ENCODE measurements around the gene TMPRSS13.

Gene TMPRSS13

DNA sequence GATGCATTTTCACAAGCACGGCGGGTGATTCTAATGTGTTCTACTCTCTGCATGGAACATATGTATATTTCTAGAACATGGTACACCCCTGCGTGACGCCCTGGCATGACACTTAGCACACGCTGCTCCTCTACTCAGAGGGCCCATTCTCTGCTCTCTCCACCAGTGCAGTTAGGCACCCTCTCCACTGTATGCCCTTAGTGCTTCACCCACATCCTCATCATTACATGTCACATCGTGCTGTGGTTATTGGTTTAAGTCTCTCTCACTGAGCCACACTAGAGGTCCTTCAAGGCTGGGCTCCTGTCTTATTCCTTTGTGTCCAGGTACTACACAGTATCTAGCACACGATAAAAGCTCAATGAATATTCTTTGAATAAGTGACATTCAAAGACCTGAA is 16.7 kb downstream of the TMPRSS13 start:
- no peak for DNase-seq (ENCODE audit: low read depth)

DNA sequence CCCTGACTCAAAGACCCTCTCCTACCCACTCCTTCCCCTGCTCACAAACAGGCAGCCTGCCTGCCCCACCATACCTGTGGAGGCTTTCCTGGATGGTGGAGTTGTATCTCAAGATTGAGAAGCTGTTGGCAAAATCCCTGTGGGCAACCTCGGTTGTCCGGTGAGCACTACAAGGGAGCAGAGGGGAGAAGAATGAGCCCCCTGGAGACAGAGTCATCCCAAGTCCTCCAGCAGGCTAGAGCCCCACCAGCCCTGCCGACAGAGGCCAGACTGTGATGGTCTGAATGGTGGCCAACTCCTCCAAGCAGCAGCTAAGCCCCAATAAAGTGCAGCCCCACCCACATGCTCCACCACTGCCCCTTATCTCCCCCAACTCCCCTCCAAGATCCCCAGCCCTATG is 17.5 kb downstream of the TMPRSS13 start:
- DNase-seq (ENCODE audit: low read depth) = no peak

DNA sequence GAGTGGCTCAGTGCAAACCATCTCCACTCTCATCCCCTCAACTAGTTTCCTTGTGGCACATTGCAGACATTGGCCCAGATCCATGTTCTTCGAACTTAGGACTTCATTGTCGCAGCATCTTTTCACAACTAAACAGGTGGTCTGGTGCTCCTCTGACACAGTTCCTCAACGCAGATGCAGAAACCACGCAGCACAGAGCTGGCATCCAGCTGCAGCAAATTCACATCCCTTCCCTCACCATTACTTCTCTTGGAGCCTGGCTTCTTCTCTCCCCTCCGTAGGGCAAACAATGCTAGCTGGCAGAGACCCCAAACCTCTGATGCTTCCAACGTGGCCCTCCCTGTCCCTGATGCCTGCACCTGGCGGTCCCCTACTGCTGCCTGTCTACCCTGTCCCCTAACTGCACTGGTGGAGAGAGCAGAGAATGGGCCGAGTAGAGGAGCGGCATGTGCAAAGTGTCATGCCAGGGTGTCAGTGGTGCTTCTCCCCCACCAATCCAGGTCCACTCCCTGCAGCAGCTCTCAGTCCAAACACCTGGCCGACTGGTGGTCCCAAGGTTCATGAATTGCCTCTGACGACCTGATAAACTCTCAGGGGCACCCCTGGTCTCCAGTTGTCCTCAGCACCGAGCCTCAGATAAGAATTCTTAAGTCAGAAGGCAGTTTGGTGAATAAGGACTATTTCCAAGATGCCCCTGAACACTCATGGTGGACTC is 18.1 kb downstream of the TMPRSS13 start:
- no peak for DNase-seq (ENCODE audit: low read depth)

DNA sequence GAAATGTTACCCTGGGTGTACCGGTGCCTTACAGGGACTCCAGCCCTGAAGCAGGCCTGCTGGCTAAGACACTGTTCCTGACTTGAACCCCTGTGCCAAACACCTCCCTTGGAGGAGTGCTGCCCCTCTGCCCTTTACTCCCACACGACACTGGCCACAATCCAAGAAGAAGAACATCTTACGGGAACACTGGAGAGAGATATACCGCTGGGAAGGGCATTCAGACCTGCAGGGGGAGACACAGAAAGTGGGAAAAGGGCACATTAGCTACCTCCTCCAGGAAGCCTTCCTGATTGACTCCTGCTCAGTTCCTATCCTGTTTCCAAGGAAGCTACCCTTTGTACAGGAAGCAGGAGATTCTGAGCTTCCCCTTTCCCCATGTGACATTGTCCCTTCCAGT is 18.7 kb downstream of the TMPRSS13 start:
- DNase-seq (ENCODE audit: low read depth) = no peak

DNA sequence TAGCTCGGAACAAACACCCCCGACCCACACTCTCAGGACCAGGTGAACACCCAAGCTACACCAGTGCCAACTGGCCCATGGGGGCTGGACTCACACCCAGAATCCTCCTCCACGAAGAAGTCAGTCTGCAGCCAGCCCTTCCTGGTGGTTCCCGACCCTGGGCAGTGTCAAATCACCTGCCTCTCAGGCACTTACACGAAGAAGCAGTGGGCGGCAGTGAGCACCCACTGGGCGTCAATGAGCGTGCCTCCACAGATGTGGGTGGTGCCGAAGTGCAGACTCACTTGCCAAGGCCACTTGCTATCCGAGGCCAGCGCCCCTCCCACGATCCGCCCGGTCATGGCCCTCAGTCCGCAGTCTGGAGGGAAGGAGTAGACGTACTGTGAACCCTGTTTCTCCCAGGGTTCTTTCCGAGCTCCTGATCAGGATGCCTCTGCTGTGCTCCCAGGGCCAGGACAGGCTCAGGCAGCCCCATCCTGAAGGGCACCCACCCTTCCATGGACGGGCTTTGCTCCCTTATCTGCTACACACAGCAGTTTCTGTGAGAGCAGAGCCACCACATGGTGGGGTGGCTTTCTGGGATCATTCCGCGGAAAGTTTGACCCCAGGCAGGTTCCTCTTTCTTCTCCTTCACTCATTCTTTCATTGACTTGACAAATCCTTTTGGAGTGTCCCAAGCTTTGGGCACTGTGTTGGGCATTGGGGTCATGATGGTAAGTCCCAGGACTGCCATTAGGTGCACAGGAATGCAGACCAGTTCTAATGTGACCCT is 19.4 kb downstream of the TMPRSS13 start:
- DNase-seq (ENCODE audit: low read depth) = no peak

DNA sequence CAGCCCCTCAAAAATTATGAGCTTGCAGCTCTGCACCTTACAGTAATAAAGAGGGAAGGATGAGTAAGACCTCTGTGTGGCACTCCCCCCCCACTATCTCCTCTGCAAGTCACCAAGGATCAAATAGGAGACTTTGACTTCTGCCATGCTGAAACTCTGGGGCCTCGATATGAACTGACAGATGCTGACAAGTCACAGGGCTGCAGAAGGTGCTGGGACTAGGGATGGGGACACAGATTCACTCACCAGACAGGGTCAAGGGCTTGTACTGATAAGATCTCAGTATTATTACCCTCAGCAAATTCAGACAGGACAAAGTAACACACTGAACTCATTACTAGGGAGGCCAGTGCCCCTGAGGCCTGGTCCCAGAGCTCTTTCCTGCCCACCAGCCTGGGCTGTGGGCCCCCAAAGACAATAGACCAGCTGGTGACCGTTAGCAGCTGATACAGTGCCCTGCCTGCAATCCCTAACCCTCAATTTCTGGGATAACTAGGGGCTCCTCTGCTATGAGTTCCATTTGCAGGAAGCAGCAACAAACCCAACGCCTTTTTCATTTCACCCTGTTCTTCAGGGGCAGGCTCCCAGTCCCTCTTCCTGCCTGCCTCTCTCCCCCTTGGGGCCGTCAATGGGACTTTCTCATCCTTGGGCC is 20.1 kb downstream of the TMPRSS13 start:
- DNase-seq (ENCODE audit: low read depth) = no peak

DNA sequence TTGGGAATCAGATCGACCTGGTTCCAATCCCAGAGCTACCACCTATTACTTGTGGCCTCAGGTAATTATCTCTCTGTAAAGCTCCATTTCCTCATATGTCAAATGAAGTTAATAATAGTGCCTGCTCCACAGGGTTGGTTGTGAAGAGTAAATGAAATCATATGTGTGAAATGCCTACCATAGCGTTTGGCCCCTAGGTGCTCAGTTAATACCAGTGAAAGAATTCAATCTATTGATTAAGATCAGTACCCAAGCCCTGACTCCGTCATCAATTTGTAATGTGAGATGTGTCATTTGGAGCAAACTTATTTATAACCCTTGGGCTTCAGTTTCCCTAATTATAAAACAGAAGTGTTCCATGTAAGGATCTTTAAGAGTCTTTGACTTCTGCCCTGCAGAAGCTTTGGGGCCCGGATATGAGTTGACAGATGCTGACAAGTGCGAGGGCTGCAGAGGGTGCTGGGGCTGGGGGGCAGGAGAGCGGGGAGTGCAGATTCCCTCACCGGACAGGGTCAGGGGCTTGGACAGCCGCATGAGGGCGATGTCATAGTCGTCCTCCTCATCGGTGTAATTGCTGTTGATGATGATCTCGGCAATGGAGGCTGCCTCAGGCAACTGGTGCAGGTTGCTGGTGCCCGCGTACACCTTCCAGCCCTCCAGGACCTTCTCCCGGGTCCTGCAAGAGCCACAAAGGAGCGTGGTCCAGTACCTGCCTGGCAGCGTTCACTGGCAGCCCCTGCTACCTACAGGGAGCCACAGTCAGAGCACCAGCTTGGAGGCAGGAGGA is 20.9 kb downstream of the TMPRSS13 start:
- DNase-seq (ENCODE audit: low read depth) = no peak

DNA sequence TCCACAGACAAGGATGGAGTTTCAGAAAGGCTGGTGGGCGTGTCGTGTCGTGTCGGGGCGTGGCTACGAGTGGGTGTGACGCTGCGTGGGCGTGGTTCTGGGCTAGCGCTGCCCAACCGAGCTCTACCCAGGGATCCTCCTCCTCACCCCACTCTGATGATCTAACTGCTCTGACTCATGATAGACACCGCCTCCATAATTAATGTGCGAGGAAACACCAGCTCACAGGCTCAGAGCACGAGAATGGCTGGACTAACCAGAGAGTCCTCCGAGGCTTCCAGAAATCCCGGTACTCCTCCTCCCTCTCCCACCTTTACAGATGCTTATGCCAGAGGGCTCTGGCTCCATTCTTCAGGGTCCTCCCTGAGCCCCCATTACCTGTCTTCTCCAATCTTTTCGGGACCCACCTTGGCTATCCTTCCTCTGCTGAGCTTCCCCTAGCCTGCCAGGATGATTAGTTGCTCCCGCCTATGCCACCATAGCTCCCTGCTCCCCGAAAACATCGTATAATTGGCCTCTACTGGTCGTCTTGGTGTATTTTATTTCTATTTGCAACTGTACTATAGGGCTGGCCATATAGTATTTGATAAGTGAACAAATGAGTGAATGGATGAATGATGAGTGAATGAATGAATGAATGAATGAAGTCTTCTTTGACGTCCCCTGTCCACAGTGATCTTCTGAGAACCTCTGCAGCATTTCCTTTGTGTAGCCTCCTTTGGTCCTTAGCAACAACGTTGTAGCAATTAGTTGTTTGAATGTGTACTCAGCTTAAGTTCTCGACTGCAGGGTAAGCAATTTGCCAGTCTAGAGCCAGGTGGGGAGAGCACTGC is 21.7 kb downstream of the TMPRSS13 start:
- peak; percentile 94 for DNase-seq (ENCODE audit: low read depth)

DNA sequence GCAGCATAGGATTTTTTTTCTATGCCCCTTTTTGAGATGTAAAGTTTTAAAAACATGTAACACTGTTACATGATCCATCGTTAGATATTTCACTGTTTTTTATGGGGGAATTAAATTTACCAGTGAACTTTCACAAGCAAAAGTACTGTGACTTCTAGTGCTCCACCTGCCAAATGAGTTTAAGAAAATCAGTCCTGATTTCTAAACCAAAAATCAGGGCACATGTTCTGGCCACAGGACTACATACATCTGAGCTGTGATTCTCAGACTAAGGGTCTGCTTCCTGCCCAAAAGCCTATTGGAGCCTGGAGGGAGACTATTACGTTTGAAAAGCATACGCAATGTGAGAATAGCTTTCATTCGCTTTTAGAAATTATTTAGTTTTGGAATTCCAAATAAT is 22.5 kb downstream of the TMPRSS13 start:
- DNase-seq (ENCODE audit: low read depth) = no peak

DNA sequence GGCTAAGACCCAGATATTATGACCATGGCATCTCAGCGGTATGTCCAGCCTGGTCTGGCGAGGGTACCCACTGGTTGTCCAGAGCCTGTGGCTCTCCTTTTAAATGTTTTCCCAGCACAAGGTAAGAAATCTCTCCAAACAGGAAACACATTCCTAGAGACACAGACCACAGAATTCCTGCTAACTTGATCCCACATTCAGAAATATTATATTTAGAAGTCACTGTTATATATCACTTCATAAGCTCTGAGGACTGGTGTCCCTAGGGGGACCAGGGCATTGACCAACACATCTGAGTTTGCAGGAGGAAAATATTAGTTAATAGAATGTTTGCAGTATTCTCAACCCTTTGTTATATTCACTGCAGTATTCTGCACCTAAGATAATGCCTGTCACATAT is 23.1 kb downstream of the TMPRSS13 start:
- DNase-seq (ENCODE audit: low read depth) = no peak

DNA sequence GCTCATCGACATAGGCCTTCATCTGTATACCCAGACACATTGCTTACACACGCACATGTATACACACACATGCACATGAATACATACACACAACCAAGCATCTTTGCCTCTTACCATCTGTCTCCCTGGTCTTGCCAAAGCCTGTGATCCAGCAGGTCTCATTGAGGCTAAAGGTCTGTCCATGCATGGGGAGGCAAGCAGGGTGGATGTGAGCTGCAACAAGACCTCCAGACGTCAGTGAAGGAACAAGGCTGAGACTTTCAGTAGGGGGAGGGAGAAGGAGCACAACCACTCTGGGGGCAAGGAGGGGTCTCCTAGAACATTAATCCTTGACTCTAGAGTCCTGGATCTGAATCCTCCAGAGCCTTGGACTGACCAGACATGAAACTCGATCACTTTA is 23.7 kb downstream of the TMPRSS13 start:
- DNase-seq (ENCODE audit: low read depth) = no peak

DNA sequence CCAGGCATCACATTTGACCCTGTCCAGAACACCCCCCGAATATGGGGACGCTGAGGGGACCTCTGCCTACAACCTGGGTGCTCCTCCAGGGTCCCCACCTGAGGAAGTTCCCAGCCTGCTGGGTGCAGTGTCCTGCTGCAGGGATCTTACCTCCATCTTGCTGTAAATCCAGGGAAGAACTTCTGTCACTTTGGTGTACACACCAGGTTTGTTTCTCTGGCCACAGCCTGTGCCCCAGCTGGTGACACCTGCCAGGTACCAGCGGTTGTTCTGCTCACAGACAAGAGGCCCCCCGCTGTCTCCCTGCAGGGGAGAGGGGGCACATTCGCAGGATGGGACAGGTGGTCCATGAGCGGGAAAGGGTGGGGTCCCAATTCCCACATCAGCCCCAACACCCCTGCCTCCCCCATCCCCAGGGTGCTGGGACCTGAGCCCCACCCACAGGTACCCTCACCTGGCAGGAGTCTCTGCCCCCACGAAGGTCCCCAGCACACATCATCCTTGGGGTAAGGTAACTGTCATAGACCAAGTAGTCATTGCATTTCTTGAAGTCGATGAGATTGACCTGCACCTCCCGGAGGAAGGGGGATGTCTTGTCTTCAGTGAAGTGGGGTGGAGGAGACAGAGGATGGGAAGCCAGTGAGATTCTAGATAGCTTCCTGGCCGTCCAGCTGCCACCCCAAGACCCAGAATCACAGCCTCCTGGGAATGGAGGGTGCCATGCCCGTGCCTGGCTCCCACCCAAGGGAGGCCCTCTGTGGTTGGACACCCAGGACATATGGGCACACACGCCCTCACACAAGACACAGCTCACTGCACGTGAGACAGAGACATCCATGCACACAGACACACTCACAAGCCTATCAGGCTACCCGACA is 25.5 kb downstream of the TMPRSS13 start:
- no peak for DNase-seq (ENCODE audit: low read depth)

DNA sequence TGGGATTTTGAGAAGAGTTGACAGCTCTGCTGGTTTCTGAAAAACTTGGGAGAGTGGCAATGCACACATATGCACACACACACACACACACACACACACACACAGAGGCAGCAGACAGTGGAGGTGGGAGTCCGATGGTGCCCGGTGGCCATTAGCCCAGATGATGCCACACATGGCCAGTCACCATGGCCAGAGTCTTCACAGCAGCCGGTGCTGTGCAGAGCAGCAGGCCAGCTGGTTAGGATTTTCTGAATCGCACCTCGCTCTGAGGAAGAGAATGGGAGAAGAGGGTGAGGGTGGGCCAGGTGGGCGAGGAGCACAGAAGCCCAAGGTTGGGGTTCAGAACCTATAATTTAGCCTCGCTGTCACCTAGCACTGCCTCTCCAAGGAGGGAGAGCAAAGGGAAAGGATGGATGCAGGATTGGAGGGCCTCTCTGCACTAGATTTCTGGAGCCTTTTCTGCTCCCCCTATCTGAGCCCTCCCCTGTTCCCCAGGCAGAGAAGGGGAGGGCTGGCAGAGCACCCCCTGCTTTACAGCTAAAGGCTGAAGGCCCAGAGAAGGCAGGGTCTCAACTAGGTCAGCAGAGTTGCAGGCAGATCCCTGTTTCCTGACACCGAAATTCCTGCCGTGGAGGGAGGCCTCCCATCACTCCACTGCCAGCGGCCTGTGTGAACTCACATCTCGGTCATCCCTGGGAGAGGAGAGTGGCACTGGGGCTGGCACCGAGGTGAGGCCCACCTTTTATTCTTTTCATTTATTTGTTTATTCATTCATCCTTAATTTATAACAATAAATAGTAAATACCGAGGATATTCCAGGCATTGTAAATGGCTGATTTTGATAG is 27.0 kb downstream of the TMPRSS13 start:
- no peak for DNase-seq (ENCODE audit: low read depth)

DNA sequence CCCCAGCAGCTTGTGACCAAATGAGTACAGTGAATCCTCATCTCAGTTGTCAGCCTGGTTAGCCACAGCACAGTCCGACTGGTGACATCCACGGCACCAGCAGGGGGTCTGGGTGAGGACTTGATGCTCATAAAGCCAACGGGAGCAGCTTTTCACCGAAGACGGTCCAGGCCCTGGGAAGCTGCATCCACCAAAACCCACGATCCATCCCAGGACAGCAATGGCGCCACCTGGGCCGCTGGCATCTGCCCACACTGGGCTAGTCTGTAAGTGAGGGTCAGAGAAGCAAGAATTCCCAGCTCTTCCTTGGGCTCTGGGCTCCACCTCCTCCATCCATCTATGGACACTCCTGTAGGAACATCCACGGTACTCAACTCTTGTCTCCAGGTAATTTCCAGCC is 27.6 kb downstream of the TMPRSS13 start:
- no peak for DNase-seq (ENCODE audit: low read depth)

DNA sequence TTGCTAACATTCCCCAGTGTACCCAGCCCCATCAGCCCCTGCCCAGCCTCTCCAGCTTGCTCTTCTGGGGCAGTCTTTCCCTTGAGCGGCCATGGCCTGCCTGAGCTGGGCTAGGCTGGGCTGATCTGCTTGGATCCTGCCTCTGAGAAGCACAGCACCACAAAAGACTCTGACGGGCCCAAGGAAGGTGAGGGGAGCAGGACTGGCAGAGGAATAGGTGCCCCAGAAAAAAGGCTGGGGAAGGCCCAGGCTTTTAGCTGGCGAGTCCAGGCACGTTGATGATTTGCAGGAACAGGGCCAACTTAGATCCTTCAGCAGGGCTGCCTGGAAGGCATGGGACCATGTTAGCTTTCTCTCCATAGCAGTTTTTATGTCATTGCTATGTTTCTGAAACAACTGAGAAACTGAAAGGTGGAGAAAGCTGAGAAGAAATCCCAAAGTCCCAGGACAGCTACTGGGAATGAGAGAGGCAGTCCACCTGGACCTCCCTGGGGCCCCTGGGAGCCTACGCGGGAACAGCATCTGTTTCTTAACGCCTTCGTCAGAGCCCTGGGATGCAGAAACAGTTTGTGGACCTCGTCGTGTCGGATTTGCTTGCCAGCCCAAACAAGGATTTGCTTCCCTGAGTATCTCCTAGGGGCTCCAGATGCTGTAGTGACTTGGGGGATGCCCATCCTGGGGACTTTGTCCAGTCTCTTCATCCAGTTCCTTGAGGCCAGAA is 28.3 kb downstream of the TMPRSS13 start:
- no peak for DNase-seq (ENCODE audit: low read depth)

DNA sequence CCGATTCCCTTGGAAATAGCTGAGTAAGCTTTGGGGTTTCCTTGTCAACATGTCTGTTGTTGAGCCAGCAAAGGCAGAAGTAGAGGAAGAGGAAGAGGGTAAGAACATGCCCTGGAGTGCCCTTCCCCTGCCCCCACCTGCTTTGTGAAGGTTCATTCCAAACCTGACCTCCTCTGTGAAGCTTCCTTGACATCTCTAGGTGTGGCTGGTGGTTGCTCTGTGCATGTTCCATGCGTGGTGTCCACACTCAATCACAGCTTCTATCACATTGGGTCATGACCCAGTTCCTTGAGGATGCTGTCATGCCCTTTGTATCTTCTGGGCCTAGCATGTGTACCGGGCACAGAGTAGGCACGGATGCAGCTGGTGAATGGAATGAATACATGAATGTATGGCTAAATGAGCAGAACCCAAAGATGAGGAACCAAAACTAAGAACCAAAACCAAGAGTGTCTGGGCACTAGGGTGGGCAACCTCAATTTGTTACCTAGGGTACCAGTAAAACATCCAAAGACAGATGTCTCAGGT is 29.0 kb downstream of the TMPRSS13 start:
- no peak for DNase-seq (ENCODE audit: low read depth)

DNA sequence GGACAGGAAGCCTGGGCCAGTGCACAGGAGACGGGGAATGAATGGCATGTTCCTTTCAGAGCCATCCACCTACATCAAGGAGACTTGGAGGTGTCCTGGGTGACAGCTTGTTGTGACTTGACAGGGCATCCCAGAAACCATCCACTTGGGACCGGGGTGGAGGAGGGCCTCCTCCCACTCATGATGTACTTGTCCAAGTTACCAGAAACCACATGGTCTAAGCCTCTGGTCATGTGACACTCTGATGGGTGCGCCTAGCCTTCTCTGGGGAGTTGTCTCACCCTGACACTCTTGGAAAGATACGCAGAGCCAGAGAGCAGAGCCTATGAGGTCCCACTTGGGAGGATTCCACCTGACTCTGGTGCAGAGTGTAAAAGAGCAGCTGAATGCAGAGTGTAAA is 31.1 kb downstream of the TMPRSS13 start:
- DNase-seq (ENCODE audit: low read depth) = no peak

DNA sequence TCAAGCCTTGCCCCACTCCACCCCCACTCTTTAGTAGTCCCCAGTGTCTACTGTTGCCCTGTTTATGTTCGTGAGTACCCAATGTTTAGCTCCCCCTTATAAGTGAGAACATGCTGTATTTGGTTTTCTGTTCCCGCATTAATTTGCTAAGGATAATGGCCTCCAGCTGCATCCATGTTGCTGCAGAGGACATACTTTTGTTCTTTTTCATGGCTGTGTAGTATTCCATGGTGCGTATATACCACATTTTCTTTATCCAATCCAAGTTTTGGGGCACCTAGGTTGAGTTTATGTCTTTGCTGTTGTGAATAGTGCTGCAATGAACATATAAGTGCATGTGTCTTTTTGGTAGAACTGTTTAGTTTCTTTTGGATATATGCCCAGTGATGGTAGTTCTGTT is 36.6 kb downstream of the TMPRSS13 start:
- no peak for DNase-seq (ENCODE audit: low read depth)

DNA sequence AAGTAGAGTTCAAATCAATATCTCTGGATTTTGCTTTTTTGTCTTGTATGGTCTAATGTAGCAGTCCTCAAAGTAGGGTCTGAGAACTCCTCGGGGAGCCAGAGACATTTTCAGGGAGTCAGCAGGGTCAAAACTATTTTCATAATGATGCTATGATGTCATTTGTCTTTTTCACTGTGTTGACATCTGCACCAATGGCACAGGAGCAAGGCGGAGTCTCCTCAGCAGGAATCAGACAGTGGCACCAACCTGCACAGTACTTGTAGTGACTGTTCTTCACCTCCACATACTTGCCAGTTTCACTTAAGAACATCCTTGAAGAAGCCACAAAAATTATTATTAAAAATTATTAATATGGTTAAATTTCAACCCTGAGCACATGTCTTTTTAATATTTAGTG is 37.8 kb downstream of the TMPRSS13 start:
- DNase-seq (ENCODE audit: low read depth) = no peak

Measured in iris pigment epithelial cell (primary cell).